GM23338 (cell line): ENCODE measurements around the gene SRRM2. TPM values are rescaled to one million over a fixed set of nuclear protein-coding genes. Genes with fewer than 3 reads are reported as not detected.
A peak's percentile ranks its signal among the peaks of the same experiment; 100 is the strongest.

Source experiments
- ATAC-seq: fragments of 200-7000 bp; cut with Tn5 transposase; 3 replicates; pipeline ENCODE4 v1.9.1; 2020
- DNase-seq: peaks from one replicate; pipeline ENCODE4 v3.0.0-alpha.2; 2015; ENCODE audit warnings: low spot score
- H2AFZ ChIP-seq: fragments of 200-600 bp; sonication (generic); 2 replicates; pipeline ENCODE4 v1.8.0; 2016; ENCODE audit warnings: antibody characterized with exemption, mild to moderate bottlenecking, moderate library complexity
- H3F3A ChIP-seq: fragments of 200-600 bp; sonication (generic); replicated peaks from 2 replicates; pipeline ENCODE4 v1.8.0; 2017; ENCODE audit warnings: antibody characterized with exemption, mixed run types, low read depth
- H3K27ac ChIP-seq: fragments of 200-600 bp; sonication (generic); 2 replicates; pipeline ENCODE4 v1.6.1; 2016; ENCODE audit warnings: low read depth
- H3K27me3 ChIP-seq: fragments of 200-600 bp; sonication (generic); 2 replicates; pipeline ENCODE4 v1.8.0; 2016; ENCODE audit warnings: mild to moderate bottlenecking, mixed run types, moderate library complexity; ENCODE audit not compliant: insufficient read depth
- H3K36me3 ChIP-seq: fragments of 200-600 bp; sonication (generic); 2 replicates; pipeline ENCODE4 v1.8.0; 2016; ENCODE audit warnings: mild to moderate bottlenecking; ENCODE audit not compliant: insufficient read depth
- H3K4me1 ChIP-seq: fragments of 200-600 bp; sonication (generic); 2 replicates; pipeline ENCODE4 v1.8.0; 2016; ENCODE audit warnings: mild to moderate bottlenecking, moderate library complexity; ENCODE audit not compliant: insufficient read depth
- H3K4me2 ChIP-seq: fragments of 200-600 bp; sonication (generic); 2 replicates; pipeline ENCODE4 v1.7.1; 2017; ENCODE audit warnings: mixed run types
- H3K4me3 ChIP-seq: fragments of 200-600 bp; sonication (generic); 2 replicates; pipeline ENCODE4 v1.6.1; 2016; ENCODE audit warnings: mixed run types
- H3K79me2 ChIP-seq: fragments of 200-600 bp; sonication (generic); replicated peaks from 2 replicates; pipeline ENCODE4 v1.8.0; 2017; ENCODE audit warnings: mild to moderate bottlenecking; ENCODE audit not compliant: insufficient read depth
- H3K9me2 ChIP-seq: fragments of 200-600 bp; sonication (generic); 2 replicates; pipeline ENCODE4 v1.8.0; 2017; ENCODE audit not compliant: insufficient read depth
- H4K20me1 ChIP-seq: fragments of 200-600 bp; sonication (generic); replicated peaks from 2 replicates; pipeline ENCODE4 v1.8.0; 2017; ENCODE audit warnings: mild to moderate bottlenecking; ENCODE audit not compliant: insufficient read depth
- H3K27ac Mint-ChIP-seq: 2 replicates; pipeline ENCODE4 v1.8.0; 2020; ENCODE audit warnings: inconsistent platforms, mild to moderate bottlenecking, moderate library complexity, mixed read lengths
- H3K27me3 Mint-ChIP-seq: 3 replicates; pipeline ENCODE4 v1.8.0; 2022; ENCODE audit warnings: low read depth, mild to moderate bottlenecking, moderate library complexity, mixed read lengths, inconsistent platforms; ENCODE audit not compliant: insufficient read depth, poor library complexity
- H3K36me3 Mint-ChIP-seq: 3 replicates; pipeline ENCODE4 v1.8.0; 2021; ENCODE audit warnings: low read depth, mild to moderate bottlenecking, inconsistent platforms, moderate library complexity, mixed read lengths
- H3K4me1 Mint-ChIP-seq: 3 replicates; pipeline ENCODE4 v1.8.0; 2020; ENCODE audit warnings: mild to moderate bottlenecking, inconsistent platforms, mixed read lengths
- H3K4me3 Mint-ChIP-seq: 3 replicates; pipeline ENCODE4 v1.8.0; 2021; ENCODE audit warnings: moderate library complexity, mild to moderate bottlenecking, inconsistent platforms, mixed read lengths
- H3K9me3 Mint-ChIP-seq: 3 replicates; pipeline ENCODE4 v1.8.0; 2020; ENCODE audit warnings: moderate library complexity, mild to moderate bottlenecking, inconsistent platforms, mixed read lengths
- CREB1 ChIP-seq: fragments of 250-450 bp; sonication (Bioruptor Pico); IDR thresholded peaks from 2 replicates; pipeline ENCODE4 v1.5.0; 2020; ENCODE audit warnings: low read depth, mild to moderate bottlenecking, moderate library complexity
- ETS1 ChIP-seq: IDR thresholded peaks from 2 replicates; pipeline ENCODE4 v1.6.1; 2016; ENCODE audit warnings: antibody characterized with exemption
- EZH2 ChIP-seq: fragments of 200-600 bp; sonication (generic); IDR thresholded peaks from one replicate; pipeline ENCODE4 v1.8.0; 2017; ENCODE audit warnings: antibody characterized with exemption, mild to moderate bottlenecking, low read depth; ENCODE audit not compliant: unreplicated experiment
- NANOG ChIP-seq: IDR thresholded peaks from 2 replicates; pipeline ENCODE4 v1.6.1; 2016; ENCODE audit warnings: antibody characterized with exemption, borderline replicate concordance
- POLR2AphosphoS5 ChIP-seq: IDR thresholded peaks from 2 replicates; pipeline ENCODE4 v1.6.1; 2016; ENCODE audit warnings: antibody characterized with exemption, low read depth
- REST ChIP-seq: IDR thresholded peaks from one replicate; pipeline ENCODE4 v1.6.1; 2018; ENCODE audit warnings: antibody characterized with exemption; ENCODE audit not compliant: unreplicated experiment
- ZNF114 ChIP-seq: fragments of 250-450 bp; sonication (Bioruptor Pico); IDR thresholded peaks from 2 replicates; pipeline ENCODE4 v1.5.0; 2020; ENCODE audit warnings: mild to moderate bottlenecking, moderate library complexity
- ZNF331 ChIP-seq: fragments of 250-450 bp; sonication (Bioruptor Pico); IDR thresholded peaks from 2 replicates; pipeline ENCODE4 v1.5.0; 2020; ENCODE audit warnings: low read depth, mild to moderate bottlenecking, moderate library complexity
- ZNF462 ChIP-seq: fragments of 250-450 bp; sonication (Bioruptor Pico); IDR thresholded peaks from 2 replicates; pipeline ENCODE4 v1.5.0; 2020; ENCODE audit warnings: mild to moderate bottlenecking, moderate library complexity
- polyA plus RNA-seq: library from polyadenylated mRNA; unstranded; fragments of >200 nt; fragmentation: Nextera tagmentation; extraction: Ambion mirVana; gene quantifications from 2 replicates; pipeline ENCODE4 v1.2.1, GENCODE V29; 2016
- total RNA-seq: library from RNA; depleted of rRNA; stranded (reverse); fragments of >200 nt; shearing (Covaris generic); gene quantifications from 2 replicates; pipeline ENCODE4 v1.2.3, GENCODE V29; 2014

The SRRM2 gene
- total and polyA plus RNA-seq, 2 experiments from 2014 or later, result 308 to 893 TPM

GRCh38 chr16:2764718-2765117, 12.3 kb downstream of the SRRM2 start (continued):
- TF ChIP-seq ETS1 (no peak), ZNF462 (CRISPR knock-in tag) (peak; percentile 59; the same call in 1 of the 2 replicates), POLR2AphosphoS5 (no peak), NANOG (no peak), ZNF114 (CRISPR knock-in tag) (no peak), CREB1 (CRISPR knock-in tag) (no peak)

- Histone ChIP-seq H2AFZ (no peak overlapping the region), H3K4me2 (no peak overlapping the region), H3K4me1 (no peaks in the 10 kb centered on the region), H4K20me1 (peaks cover 13% of the 10 kb centered on the region), H3F3A (peaks cover 80% of the 10 kb centered on the region), H3K4me3 (no peak overlapping the region), H3K27me3 (peaks cover 9% of the 10 kb centered on the region), H3K9me2 (peaks cover 39% of the 10 kb centered on the region), H3K27ac (no peak overlapping the region), H3K79me2 (peaks cover 76% of the 10 kb centered on the region), H3K36me3 (peaks cover 83% of the 10 kb centered on the region)
- Mint-ChIP-seq H3K4me1 (peaks cover 27% of the 10 kb centered on the region), H3K9me3 (peaks cover 56% of the 10 kb centered on the region), H3K27ac (no peak overlapping the region), H3K4me3 (no peak overlapping the region; the same call in 2 of the 3 replicates), H3K36me3 (peaks cover 100% of the 10 kb centered on the region), H3K27me3 (peaks cover 66% of the 10 kb centered on the region)
- no peak for DNase-seq
- ATAC-seq, result no peak
- TF ChIP-seq ZNF331 (CRISPR knock-in tag), result no peak
- no peak for TF ChIP-seq EZH2
- TF ChIP-seq ZNF114 (CRISPR knock-in tag), result no peak
- TF ChIP-seq POLR2AphosphoS5, result no peak
- TF ChIP-seq NANOG, result no peak
- TF ChIP-seq REST, result no peak
Observed at GRCh38 chr16:2765462-2766404, 13.3 kb downstream of the SRRM2 start.
